SK-N-SH treated with all-trans-retinoic acid at 6 μM for 48 hours (cell line): ENCODE data around the gene PDK4.

Experiments
- ATAC-seq: fragments of 200-7000 bp; cut with Tn5 transposase; 3 replicates; pipeline ENCODE4 v1.9.1; 2020; ENCODE audit warnings: mild to moderate bottlenecking, moderate library complexity
- ARNTL ChIP-seq: fragments of 450-650 bp; formaldehyde crosslinking; IDR thresholded peaks from 2 replicates; pipeline ENCODE4 v1.5.0; 2020; ENCODE audit warnings: low read depth, mild to moderate bottlenecking, moderate library complexity, borderline replicate concordance
- BACH2 ChIP-seq: fragments of 250-450 bp; sonication (Bioruptor Pico); IDR thresholded peaks from 2 replicates; pipeline ENCODE4 v1.9.0; 2021; ENCODE audit warnings: mild to moderate bottlenecking, borderline replicate concordance
- CREB5 ChIP-seq: fragments of 250-450 bp; sonication (Bioruptor Pico); IDR thresholded peaks from 2 replicates; pipeline ENCODE4 v1.5.1; 2020; ENCODE audit warnings: low read depth, mild to moderate bottlenecking, moderate library complexity
- CSDC2 ChIP-seq: fragments of 250-450 bp; sonication (Bioruptor Pico); IDR thresholded peaks from 2 replicates; pipeline ENCODE4 v1.5.0; 2020; ENCODE audit warnings: mild to moderate bottlenecking, moderate library complexity
- CSRNP3 ChIP-seq: fragments of 250-450 bp; sonication (Bioruptor Pico); IDR thresholded peaks from 2 replicates; pipeline ENCODE4 v1.5.1; 2021; ENCODE audit warnings: mild to moderate bottlenecking, moderate library complexity
- ESRRG ChIP-seq: fragments of 250-450 bp; sonication (Bioruptor Pico); IDR thresholded peaks from 2 replicates; pipeline ENCODE4 v1.6.1; 2021; ENCODE audit warnings: mild to moderate bottlenecking
- GLIS3 ChIP-seq: fragments of 250-450 bp; sonication (Bioruptor Pico); IDR thresholded peaks from 2 replicates; pipeline ENCODE4 v1.5.0; 2020; ENCODE audit warnings: mild to moderate bottlenecking, moderate library complexity
- ISL1 ChIP-seq: fragments of 250-450 bp; sonication (Bioruptor Pico); IDR thresholded peaks from 2 replicates; pipeline ENCODE4 v2.1.2; 2022; ENCODE audit warnings: mild to moderate bottlenecking, moderate library complexity
- PPARA ChIP-seq: fragments of 250-450 bp; sonication (Bioruptor Pico); IDR thresholded peaks from 2 replicates; pipeline ENCODE4 v1.5.0; 2020; ENCODE audit warnings: mild to moderate bottlenecking, borderline replicate concordance
- RARB ChIP-seq: fragments of 250-450 bp; sonication (Bioruptor Pico); IDR thresholded peaks from 2 replicates; pipeline ENCODE4 v1.8.0; 2021; ENCODE audit warnings: mild to moderate bottlenecking, moderate library complexity
- SNAI2 ChIP-seq: fragments of 250-450 bp; sonication (Bioruptor Pico); IDR thresholded peaks from 2 replicates; pipeline ENCODE4 v1.5.0; 2020; ENCODE audit warnings: mild to moderate bottlenecking, moderate library complexity
- TCF4 ChIP-seq: fragments of 250-450 bp; sonication (Bioruptor Pico); IDR thresholded peaks from 2 replicates; pipeline ENCODE4 v1.8.0; 2021; ENCODE audit warnings: mild to moderate bottlenecking, moderate library complexity, borderline replicate concordance
- TOX ChIP-seq: fragments of 250-450 bp; sonication (Bioruptor Pico); IDR thresholded peaks from 2 replicates; pipeline ENCODE4 v1.8.0; 2021; ENCODE audit warnings: mild to moderate bottlenecking, moderate library complexity, borderline replicate concordance
- ZC3H10 ChIP-seq: fragments of 250-450 bp; sonication (Bioruptor Pico); IDR thresholded peaks from 2 replicates; pipeline ENCODE4 v1.5.1; 2021; ENCODE audit warnings: mild to moderate bottlenecking, moderate library complexity
- ZFP3 ChIP-seq: fragments of 250-450 bp; sonication (Bioruptor Pico); IDR thresholded peaks from 2 replicates; pipeline ENCODE4 v1.5.0; 2020; ENCODE audit warnings: mild to moderate bottlenecking, moderate library complexity
- ZFP30 ChIP-seq: fragments of 450-650 bp; formaldehyde crosslinking; IDR thresholded peaks from 2 replicates; pipeline ENCODE4 v1.5.0; 2022; ENCODE audit warnings: mild to moderate bottlenecking, moderate library complexity
- ZNF565 ChIP-seq: fragments of 450-650 bp; formaldehyde crosslinking; conservative IDR thresholded peaks from 2 replicates; pipeline ENCODE4 v1.5.0; 2020; ENCODE audit warnings: low read depth, mild to moderate bottlenecking, moderate library complexity
- ZNF70 ChIP-seq: fragments of 450-650 bp; formaldehyde crosslinking; IDR thresholded peaks from 2 replicates; pipeline ENCODE4 v1.5.0; 2020; ENCODE audit warnings: mild to moderate bottlenecking, moderate library complexity
- TF ChIP-seq, protein P1 (sequence below): fragments of 250-450 bp; sonication (Bioruptor Pico); IDR thresholded peaks from 2 replicates; pipeline ENCODE4 v1.8.0; 2020; ENCODE audit warnings: mild to moderate bottlenecking, moderate library complexity, borderline replicate concordance
- TF ChIP-seq, protein P2 (sequence below): fragments of 250-450 bp; sonication (Bioruptor Pico); IDR thresholded peaks from 2 replicates; pipeline ENCODE4 v1.8.0; 2021; ENCODE audit warnings: low read depth, mild to moderate bottlenecking, moderate library complexity, borderline replicate concordance

Gene PDK4

GRCh38 chr7:95592570-95592969 is 3.7 kb downstream of the PDK4 start (continued):
- TF ChIP-seq ZFP30 (CRISPR knock-in tag), result no peak
- no peak for TF ChIP-seq ARNTL
- TF ChIP-seq GLIS3, result no peak
- TF ChIP-seq ESRRG (CRISPR knock-in tag), result no peak
- TF ChIP-seq PPARA (CRISPR knock-in tag), result no peak
- no peak for TF ChIP-seq RARB (CRISPR knock-in tag)
- TF ChIP-seq, protein P1, sequence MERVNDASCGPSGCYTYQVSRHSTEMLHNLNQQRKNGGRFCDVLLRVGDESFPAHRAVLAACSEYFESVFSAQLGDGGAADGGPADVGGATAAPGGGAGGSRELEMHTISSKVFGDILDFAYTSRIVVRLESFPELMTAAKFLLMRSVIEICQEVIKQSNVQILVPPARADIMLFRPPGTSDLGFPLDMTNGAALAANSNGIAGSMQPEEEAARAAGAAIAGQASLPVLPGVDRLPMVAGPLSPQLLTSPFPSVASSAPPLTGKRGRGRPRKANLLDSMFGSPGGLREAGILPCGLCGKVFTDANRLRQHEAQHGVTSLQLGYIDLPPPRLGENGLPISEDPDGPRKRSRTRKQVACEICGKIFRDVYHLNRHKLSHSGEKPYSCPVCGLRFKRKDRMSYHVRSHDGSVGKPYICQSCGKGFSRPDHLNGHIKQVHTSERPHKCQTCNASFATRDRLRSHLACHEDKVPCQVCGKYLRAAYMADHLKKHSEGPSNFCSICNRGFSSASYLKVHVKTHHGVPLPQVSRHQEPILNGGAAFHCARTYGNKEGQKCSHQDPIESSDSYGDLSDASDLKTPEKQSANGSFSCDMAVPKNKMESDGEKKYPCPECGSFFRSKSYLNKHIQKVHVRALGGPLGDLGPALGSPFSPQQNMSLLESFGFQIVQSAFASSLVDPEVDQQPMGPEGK (CRISPR knock-in tag), result no peak
- no peak for TF ChIP-seq ZNF565 (CRISPR knock-in tag)
- no peak for TF ChIP-seq ZNF70 (CRISPR knock-in tag)
- TF ChIP-seq, all 23 proteins: peak for 0

DNA sequence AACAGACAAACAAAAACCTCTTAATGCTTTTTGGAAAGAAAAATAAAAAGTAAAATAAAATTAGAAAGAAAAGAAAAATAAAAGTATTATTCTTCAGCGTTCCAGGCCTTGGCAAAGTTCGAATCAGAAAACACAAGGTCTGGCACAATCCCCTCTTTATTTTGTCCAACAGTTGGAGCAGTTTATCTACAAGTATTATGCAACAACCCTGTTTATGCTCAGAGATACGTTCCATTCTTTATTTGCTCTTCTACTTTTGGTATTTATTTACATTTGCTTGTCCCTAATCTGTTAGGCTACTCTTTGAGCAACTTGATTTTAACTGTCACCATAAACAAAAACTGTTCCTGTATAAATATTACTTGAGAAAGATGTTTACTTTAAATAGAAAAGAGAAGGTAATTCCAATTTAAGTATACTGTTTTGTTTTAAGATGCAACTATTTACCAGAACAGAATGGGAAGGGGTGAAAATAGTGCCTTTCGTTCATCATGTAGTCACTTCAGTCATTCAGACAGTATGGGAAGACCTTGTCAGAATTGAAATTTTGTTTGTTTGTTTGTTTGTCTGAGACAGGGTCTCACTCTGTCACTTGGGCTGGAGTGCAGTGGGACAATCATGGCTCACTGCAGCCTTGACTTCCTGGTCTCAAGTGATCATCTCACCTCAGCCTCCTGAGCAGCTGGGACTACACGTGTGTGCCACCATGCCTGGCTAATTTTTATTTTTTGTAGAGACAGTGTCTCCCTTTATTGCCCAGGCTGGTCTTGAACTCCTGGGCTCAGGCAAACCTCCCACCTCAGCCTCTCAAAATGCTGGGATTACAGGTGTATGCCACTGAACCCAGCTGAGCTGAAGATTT is 5.7 kb downstream of the PDK4 start:
- ATAC-seq, result no peak
- TF ChIP-seq TCF4 (CRISPR knock-in tag), result no peak

DNA sequence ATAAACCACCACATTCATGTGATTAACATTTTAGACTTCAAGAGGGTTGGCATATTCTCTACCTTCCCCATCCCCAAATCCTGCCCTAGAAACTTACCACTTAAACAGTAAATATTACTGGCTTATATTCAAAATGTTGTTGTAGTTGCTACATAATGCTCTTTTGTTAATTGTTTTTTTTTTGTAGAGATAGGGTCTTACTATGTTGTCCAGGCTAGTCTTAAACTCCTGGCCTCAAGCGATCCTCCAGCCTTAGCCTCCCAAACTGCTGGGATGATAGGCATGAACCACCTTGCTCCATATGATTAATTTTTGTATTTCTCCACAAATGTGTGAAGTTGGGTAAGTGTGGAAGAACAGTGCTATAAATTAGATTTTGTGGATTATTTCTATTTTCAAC is 6.5 kb downstream of the PDK4 start:
- ATAC-seq, result no peak
- TF ChIP-seq, protein P2, sequence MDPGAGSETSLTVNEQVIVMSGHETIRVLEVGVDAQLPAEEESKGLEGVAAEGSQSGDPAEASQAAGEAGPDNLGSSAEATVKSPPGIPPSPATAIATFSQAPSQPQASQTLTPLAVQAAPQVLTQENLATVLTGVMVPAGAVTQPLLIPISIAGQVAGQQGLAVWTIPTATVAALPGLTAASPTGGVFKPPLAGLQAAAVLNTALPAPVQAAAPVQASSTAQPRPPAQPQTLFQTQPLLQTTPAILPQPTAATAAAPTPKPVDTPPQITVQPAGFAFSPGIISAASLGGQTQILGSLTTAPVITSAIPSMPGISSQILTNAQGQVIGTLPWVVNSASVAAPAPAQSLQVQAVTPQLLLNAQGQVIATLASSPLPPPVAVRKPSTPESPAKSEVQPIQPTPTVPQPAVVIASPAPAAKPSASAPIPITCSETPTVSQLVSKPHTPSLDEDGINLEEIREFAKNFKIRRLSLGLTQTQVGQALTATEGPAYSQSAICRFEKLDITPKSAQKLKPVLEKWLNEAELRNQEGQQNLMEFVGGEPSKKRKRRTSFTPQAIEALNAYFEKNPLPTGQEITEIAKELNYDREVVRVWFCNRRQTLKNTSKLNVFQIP (CRISPR knock-in tag), result no peak
- TF ChIP-seq RARB (CRISPR knock-in tag), result no peak
- no peak for TF ChIP-seq GLIS3
- no peak for TF ChIP-seq CREB5
- no peak for TF ChIP-seq ZC3H10 (CRISPR knock-in tag)
- TF ChIP-seq CSRNP3 (CRISPR knock-in tag), result no peak
- TF ChIP-seq PPARA (CRISPR knock-in tag), result no peak
- no peak for TF ChIP-seq BACH2 (CRISPR knock-in tag)
- TF ChIP-seq, protein P1 (CRISPR knock-in tag), result no peak
- no peak for TF ChIP-seq CSDC2 (CRISPR knock-in tag)

DNA sequence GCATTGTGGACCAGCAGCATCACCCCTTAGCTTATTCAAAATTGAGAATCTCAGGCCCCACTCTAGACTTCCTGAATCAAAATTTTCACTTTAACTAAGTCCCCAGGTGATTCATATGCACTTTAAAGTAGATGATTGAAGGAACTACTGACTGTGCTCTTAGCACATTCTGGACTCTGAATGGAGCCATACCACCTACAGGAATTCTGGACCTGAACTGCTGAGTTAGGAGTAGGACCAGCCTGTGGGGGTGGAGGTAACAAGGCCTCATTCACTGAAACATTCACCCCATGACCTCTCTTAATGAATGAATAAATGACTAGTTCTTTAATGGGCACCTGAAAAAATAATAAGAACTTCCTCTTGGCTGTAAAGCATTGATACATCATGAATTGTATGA is 7.3 kb downstream of the PDK4 start:
- no peak for ATAC-seq
- TF ChIP-seq PPARA (CRISPR knock-in tag), result no peak
- TF ChIP-seq RARB (CRISPR knock-in tag), result no peak
- TF ChIP-seq CREB5, result no peak
- TF ChIP-seq, protein P2 (CRISPR knock-in tag), result no peak
- TF ChIP-seq TCF4 (CRISPR knock-in tag), result no peak
- TF ChIP-seq ZC3H10 (CRISPR knock-in tag), result no peak
- TF ChIP-seq BACH2 (CRISPR knock-in tag), result no peak
- no peak for TF ChIP-seq SNAI2 (CRISPR knock-in tag)
- TF ChIP-seq ARNTL, result no peak
- TF ChIP-seq ZFP3 (CRISPR knock-in tag), result no peak
- TF ChIP-seq ISL1, result no peak
- no peak for TF ChIP-seq TOX (CRISPR knock-in tag)
- TF ChIP-seq, all 23 proteins: peak for 0
